Measurements from ENCODE around the gene CD274.

DNA sequence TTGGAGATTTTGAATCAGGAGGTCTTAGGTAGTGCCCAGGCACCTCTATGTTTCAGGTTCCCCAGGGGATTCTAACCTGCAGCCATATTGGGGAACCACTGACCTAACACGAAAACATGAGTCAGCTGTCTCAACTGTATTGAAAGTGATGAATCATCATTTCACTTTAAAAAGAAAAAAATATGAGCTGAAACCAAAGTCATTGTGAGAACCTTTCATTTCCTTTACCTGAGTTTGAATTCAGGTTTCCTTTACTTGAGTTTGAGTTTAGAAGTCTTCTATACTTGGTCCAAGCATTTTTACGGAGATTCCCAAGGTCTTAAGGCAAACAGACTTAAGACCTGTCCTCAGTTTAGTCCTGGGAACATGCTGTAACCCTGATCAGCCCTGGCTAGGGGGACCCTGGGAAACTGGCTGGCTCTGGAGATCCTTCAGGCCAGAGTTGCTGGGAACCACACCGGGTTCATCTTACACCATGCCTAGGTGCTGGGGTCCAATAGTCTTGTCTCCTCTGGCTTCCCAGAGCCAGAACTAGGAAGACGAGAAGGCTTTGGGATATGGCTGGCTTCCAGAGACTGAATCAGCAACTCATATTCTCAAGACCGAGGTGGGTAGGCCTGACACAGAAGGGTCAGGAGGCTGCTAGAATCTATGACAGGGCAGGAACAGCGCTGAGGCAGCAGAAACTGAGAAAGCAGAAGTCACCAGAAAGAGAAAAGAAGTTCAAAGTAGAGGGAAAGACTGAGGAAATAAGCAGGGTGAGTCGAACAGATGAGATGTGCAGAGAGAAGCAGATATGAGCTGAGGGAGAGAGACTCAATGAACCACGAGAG lies 43.6 kb downstream of the CD274 start:
- TF ChIP-seq, protein P1, sequence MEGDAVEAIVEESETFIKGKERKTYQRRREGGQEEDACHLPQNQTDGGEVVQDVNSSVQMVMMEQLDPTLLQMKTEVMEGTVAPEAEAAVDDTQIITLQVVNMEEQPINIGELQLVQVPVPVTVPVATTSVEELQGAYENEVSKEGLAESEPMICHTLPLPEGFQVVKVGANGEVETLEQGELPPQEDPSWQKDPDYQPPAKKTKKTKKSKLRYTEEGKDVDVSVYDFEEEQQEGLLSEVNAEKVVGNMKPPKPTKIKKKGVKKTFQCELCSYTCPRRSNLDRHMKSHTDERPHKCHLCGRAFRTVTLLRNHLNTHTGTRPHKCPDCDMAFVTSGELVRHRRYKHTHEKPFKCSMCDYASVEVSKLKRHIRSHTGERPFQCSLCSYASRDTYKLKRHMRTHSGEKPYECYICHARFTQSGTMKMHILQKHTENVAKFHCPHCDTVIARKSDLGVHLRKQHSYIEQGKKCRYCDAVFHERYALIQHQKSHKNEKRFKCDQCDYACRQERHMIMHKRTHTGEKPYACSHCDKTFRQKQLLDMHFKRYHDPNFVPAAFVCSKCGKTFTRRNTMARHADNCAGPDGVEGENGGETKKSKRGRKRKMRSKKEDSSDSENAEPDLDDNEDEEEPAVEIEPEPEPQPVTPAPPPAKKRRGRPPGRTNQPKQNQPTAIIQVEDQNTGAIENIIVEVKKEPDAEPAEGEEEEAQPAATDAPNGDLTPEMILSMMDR (IDR thresholded peaks at IDR 0.05; ENCODE audit: poor library complexity, severe bottlenecking) = no peak
- TF ChIP-seq TAF1 (IDR thresholded peaks at IDR 0.05; ENCODE audit: low read depth) = no peak
- TF ChIP-seq MXI1 (conservative IDR thresholded peaks at IDR 0.05; ENCODE audit: poor library complexity, severe bottlenecking) = no peak
- TF ChIP-seq RAD21 (conservative IDR thresholded peaks at IDR 0.05) = no peak
- TF ChIP-seq POLR2AphosphoS5 (IDR thresholded peaks at IDR 0.05) = no peak
- TF ChIP-seq EP300 (conservative IDR thresholded peaks at IDR 0.05; ENCODE audit: poor library complexity, severe bottlenecking) = no peak
- no peak for TF ChIP-seq SMC3 (conservative IDR thresholded peaks at IDR 0.05; ENCODE audit: poor library complexity)
- TF ChIP-seq, protein P2, sequence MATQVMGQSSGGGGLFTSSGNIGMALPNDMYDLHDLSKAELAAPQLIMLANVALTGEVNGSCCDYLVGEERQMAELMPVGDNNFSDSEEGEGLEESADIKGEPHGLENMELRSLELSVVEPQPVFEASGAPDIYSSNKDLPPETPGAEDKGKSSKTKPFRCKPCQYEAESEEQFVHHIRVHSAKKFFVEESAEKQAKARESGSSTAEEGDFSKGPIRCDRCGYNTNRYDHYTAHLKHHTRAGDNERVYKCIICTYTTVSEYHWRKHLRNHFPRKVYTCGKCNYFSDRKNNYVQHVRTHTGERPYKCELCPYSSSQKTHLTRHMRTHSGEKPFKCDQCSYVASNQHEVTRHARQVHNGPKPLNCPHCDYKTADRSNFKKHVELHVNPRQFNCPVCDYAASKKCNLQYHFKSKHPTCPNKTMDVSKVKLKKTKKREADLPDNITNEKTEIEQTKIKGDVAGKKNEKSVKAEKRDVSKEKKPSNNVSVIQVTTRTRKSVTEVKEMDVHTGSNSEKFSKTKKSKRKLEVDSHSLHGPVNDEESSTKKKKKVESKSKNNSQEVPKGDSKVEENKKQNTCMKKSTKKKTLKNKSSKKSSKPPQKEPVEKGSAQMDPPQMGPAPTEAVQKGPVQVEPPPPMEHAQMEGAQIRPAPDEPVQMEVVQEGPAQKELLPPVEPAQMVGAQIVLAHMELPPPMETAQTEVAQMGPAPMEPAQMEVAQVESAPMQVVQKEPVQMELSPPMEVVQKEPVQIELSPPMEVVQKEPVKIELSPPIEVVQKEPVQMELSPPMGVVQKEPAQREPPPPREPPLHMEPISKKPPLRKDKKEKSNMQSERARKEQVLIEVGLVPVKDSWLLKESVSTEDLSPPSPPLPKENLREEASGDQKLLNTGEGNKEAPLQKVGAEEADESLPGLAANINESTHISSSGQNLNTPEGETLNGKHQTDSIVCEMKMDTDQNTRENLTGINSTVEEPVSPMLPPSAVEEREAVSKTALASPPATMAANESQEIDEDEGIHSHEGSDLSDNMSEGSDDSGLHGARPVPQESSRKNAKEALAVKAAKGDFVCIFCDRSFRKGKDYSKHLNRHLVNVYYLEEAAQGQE (IDR thresholded peaks at IDR 0.05; ENCODE audit: borderline replicate concordance) = no peak

All from neural cell (in vitro differentiated cells).